Vagina (tissue), 2 donors: ENCODE results near the gene FAM53B.

Source experiments
- POLR2A ChIP-seq, 2 donors: fragments of 450-650 bp; IDR thresholded peaks; one replicate each; pipeline ENCODE4 v1.6.1; 2017; ENCODE audit warnings: antibody characterized with exemption in 2 of 2, mild to moderate bottlenecking in 2 of 2, moderate library complexity in 2 of 2
- TF ChIP-seq, protein P1 (sequence below), 3 experiments: fragments of 450-650 bp in 2 of 3; fragments of 200-600 bp in 1 of 3; sonication (generic) in 1 of 3; IDR thresholded peaks; one replicate each; pipeline ENCODE4 v1.5.1; 2017 to 2019; ENCODE audit warnings: antibody characterized with exemption in 3 of 3, mild to moderate bottlenecking in 2 of 3, moderate library complexity in 2 of 3

DNA sequence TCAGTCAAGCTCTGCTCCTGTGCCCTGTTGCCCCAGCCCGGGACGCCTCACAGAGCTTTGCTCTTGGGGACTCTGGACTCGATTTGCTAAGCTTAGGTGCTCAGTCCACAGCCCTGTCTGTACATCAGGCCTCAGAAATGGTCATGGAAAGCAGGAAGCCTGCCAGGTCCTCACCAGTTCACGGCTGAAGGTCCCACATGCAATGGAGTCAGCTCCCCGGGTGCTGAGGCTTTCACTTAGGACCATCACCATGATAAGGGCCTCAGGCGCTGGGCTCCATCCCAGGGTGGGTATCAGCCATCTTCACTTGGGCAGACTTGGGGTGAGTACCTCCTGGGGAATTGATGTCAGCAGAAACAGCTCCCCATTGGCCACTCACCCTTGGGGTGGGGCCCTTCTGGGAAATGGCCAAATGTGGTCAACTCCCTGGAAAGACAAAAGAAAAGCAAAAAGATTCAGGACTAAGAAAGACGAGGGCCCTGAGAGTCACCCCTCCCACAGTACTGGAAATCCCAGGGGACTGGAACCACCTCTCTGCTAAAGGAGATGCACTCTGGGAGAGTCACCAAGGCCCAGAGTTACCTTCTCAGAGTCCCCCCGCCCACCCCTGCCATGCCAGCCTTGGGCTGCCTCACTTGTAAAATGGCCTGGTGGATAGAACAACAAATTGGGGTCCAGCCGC is 37.6 kb downstream of the FAM53B start:
- no peak for TF ChIP-seq POLR2A (IDR thresholded peaks at IDR 0.05)
- TF ChIP-seq, protein P1, sequence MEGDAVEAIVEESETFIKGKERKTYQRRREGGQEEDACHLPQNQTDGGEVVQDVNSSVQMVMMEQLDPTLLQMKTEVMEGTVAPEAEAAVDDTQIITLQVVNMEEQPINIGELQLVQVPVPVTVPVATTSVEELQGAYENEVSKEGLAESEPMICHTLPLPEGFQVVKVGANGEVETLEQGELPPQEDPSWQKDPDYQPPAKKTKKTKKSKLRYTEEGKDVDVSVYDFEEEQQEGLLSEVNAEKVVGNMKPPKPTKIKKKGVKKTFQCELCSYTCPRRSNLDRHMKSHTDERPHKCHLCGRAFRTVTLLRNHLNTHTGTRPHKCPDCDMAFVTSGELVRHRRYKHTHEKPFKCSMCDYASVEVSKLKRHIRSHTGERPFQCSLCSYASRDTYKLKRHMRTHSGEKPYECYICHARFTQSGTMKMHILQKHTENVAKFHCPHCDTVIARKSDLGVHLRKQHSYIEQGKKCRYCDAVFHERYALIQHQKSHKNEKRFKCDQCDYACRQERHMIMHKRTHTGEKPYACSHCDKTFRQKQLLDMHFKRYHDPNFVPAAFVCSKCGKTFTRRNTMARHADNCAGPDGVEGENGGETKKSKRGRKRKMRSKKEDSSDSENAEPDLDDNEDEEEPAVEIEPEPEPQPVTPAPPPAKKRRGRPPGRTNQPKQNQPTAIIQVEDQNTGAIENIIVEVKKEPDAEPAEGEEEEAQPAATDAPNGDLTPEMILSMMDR (IDR thresholded peaks at IDR 0.05), result no peak
